Type B pancreatic cell (in vitro differentiated cells): Measurements from ENCODE around the gene KRT80. TPM values are rescaled to one million over a fixed set of nuclear protein-coding genes. Genes with fewer than 3 reads are reported as not detected.

Source experiments
- DNase-seq: peaks from one replicate; pipeline ENCODE4 v3.0.0; 2021; ENCODE audit warnings: mixed read lengths; ENCODE audit not compliant: unreplicated experiment; ENCODE audit errors: extremely low spot score
- H3K27ac Mint-ChIP-seq: 2 replicates; pipeline ENCODE4 v1.8.0; 2021; ENCODE audit warnings: mild to moderate bottlenecking, mixed read lengths
- H3K27me3 Mint-ChIP-seq: 2 replicates; pipeline ENCODE4 v1.8.0; 2021; ENCODE audit warnings: mixed read lengths
- H3K36me3 Mint-ChIP-seq: 2 replicates; pipeline ENCODE4 v1.8.0; 2021; ENCODE audit warnings: mixed read lengths
- H3K4me1 Mint-ChIP-seq: one replicate; pipeline ENCODE4 v1.8.0; 2021; ENCODE audit warnings: mixed read lengths; ENCODE audit not compliant: unreplicated experiment
- H3K4me3 Mint-ChIP-seq: 2 replicates; pipeline ENCODE4 v1.8.0; 2021; ENCODE audit warnings: mild to moderate bottlenecking, mixed read lengths
- H3K9me3 Mint-ChIP-seq: 2 replicates; pipeline ENCODE4 v1.8.0; 2021; ENCODE audit warnings: mixed read lengths
- CTCF ChIP-seq: fragments of 200-600 bp; sonication (generic); conservative IDR thresholded peaks from 2 replicates; pipeline ENCODE4 v1.5.0; 2021; ENCODE audit warnings: antibody characterized with exemption, mild to moderate bottlenecking
- total RNA-seq: library from RNA; stranded (reverse); gene quantifications from 2 replicates; pipeline ENCODE4 v1.2.1, GENCODE V29; 2021; ENCODE audit warnings: low replicate concordance

Gene KRT80
- total RNA-seq, 1 donor from 2014 or later, result 23.1 TPM

DNA sequence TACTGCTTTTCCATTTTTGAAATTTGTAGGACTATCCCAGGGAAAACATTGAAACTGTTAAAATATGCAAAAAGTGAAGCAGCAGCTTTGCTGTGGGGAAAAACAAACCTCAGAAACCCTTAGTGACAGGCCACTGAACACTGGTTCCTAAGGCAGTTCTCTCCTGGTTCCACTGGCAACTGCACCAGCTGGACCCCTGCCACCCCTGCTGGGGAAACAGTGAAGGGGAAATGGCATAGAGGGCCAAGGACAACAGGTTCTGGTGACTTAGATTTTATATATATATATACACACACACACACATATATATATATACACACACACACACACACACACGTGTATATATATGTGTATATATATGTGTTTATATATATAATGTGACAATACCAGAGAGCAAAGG lies 25.0 kb upstream of the KRT80 start:
- TF ChIP-seq CTCF, result no peak
- Mint-ChIP-seq H3K27ac (peak overlapping the region; percentile 11), H3K4me3 (no peak overlapping the region), H3K4me1 (peaks cover 28% of the 10 kb centered on the region), H3K36me3 (no peaks in the 10 kb centered on the region), H3K27me3 (peaks cover 9% of the 10 kb centered on the region), H3K9me3 (no peaks in the 10 kb centered on the region)
- no peak for DNase-seq

GRCh38 chr12:52216100-52216499 lies 24.3 kb upstream of the KRT80 start:
- H3K27ac Mint-ChIP-seq, result peak overlapping the region; percentile 11
- no peak overlapping the region for H3K4me3 Mint-ChIP-seq
- no peak for DNase-seq
- peaks cover 27% of the 10 kb centered on the region for H3K4me1 Mint-ChIP-seq
- H3K27me3 Mint-ChIP-seq, result peaks cover 8% of the 10 kb centered on the region
- no peaks in the 10 kb centered on the region for H3K36me3 Mint-ChIP-seq
- H3K9me3 Mint-ChIP-seq, result no peaks in the 10 kb centered on the region
- TF ChIP-seq CTCF, result no peak

- Mint-ChIP-seq H3K4me3 (peak overlapping the region; percentile 22), H3K36me3 (no peaks in the 10 kb centered on the region), H3K27ac (peak overlapping the region; percentile 36), H3K9me3 (no peaks in the 10 kb centered on the region), H3K4me1 (peaks cover 25% of the 10 kb centered on the region), H3K27me3 (peaks cover 6% of the 10 kb centered on the region)
- DNase-seq, result no peak
- no peak for TF ChIP-seq CTCF
Measured at GRCh38 chr12:52215587-52216031, 23.8 kb upstream of the KRT80 start.

GRCh38 chr12:52214421-52214802 lies 22.6 kb upstream of the KRT80 start:
- no peak for TF ChIP-seq CTCF
- no peak overlapping the region for H3K4me3 Mint-ChIP-seq
- H3K27me3 Mint-ChIP-seq, result peaks cover 12% of the 10 kb centered on the region
- H3K27ac Mint-ChIP-seq, result peak overlapping the region; percentile 51
- H3K9me3 Mint-ChIP-seq, result no peaks in the 10 kb centered on the region
- H3K36me3 Mint-ChIP-seq, result no peaks in the 10 kb centered on the region
- peaks cover 25% of the 10 kb centered on the region for H3K4me1 Mint-ChIP-seq
- DNase-seq, result no peak

GRCh38 chr12:52213564-52214420 lies 22.0 kb upstream of the KRT80 start:
- no peak for DNase-seq
- Mint-ChIP-seq H3K4me1 (peaks cover 25% of the 10 kb centered on the region), H3K36me3 (no peaks in the 10 kb centered on the region), H3K4me3 (no peak overlapping the region), H3K27ac (peak overlapping the region; percentile 51), H3K9me3 (no peaks in the 10 kb centered on the region), H3K27me3 (peaks cover 12% of the 10 kb centered on the region)
- peak; percentile 88 for TF ChIP-seq CTCF
